OCI-LY1 (cell line): Measurements from ENCODE around the gene APOA1.

Source experiments
- CTCF ChIP-seq: fragments of 200-600 bp; sonication (generic), shearing (Covaris generic); IDR thresholded peaks from 2 replicates; pipeline ENCODE4 v1.5.1; 2017; ENCODE audit warnings: mild to moderate bottlenecking, antibody characterized with exemption, low read length, moderate library complexity, mixed read lengths
- EZH2 ChIP-seq: fragments of 200-600 bp; sonication (generic), shearing (Covaris generic); IDR thresholded peaks from 2 replicates; pipeline ENCODE4 v1.8.0; 2017; ENCODE audit warnings: borderline replicate concordance, mixed run types, mild to moderate bottlenecking, antibody characterized with exemption, low read length, moderate library complexity, mixed read lengths

- TF ChIP-seq CTCF (no peak), EZH2 (no peak)
Measured at GRCh38 chr11:116808262-116809175, 28.9 kb downstream of the APOA1 start.
